ENCODE measurements around the gene ARL6IP4.

GRCh38 chr12:122961531-122962329, 18.8 kb upstream of the ARL6IP4 start:
- TF ChIP-seq CTCF (IDR thresholded peaks at IDR 0.05 in 4 of 5, conservative IDR thresholded peaks at IDR 0.05 in 1 of 5), result no peak
- no peak for TF ChIP-seq POLR2A (IDR thresholded peaks at IDR 0.05)
